Measurements from ENCODE around the gene HSDL1.

GRCh38 chr16:84132527-84133285, 12.3 kb downstream of the HSDL1 start:
- TF ChIP-seq EZH2 (IDR thresholded peaks at IDR 0.05; ENCODE audit: insufficient read depth, poor library complexity, severe bottlenecking) (no peak), EZH2phosphoT487 (IDR thresholded peaks at IDR 0.05; ENCODE audit: insufficient read depth, low read depth) (no peak)

Measured in GM23248 (cell line).